ENCODE results near the gene ANKS1B.
A peak's percentile ranks its signal among the peaks of the same experiment; 100 is the strongest.

Gene ANKS1B

GRCh38 chr12:98743362-98743953 is 1241.3 kb downstream of the ANKS1B start:
- DNase-seq = peak; percentile 26 to 31

DNA sequence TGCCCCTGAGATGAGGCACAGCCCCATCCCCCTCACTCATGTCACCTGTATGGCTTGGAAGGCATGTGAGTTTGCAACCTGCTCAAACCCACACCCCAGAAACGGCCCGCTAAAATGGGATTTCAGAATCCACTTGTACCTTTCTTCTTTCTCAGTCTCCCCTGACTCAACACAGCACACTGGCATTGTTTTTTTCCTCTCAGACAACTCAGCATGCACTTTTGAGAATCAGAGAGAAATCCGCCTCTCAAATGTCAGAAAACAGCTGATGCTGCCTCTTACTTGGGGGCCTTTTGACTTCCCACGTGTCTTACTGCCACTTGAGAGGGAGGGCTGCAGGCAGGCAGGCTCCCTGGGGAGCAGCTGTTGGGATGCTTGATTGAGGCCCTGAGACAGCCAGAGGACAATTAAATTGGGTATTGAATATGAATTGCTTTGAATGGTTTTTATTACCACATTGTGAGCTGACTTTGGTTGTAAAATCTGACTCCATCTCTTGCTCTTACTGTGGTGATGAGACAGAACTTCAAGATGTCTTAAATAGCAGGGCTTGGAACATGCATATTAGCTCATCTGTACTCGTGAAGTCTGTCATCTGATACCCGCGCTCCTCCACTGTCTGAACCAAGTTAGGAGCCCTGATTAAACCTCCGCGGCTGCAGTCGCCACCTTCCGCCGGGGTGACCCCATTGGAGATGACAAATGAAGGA is 1243.0 kb downstream of the ANKS1B start:
- DNase-seq = no peak

GRCh38 chr12:98741196-98741555 is 1243.6 kb downstream of the ANKS1B start:
- DNase-seq = no peak

DNA sequence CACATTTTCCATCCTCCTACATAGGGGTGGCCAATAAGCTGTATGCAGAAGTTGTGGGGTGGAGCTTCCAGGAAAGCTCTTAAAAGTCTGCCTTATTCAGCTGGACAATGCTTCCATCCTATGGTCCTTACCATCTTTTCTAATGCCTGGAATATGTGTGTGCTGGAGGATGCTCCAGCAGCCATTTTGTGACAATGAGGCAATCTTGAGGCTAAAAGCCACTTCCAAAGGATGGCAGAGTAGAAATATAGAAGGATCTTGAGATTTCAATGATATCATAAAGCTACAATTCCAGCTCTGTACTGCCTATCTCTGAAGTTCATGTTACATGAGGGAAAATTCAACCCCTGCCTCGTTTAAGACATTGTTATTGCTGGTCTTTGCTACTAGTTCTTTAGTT is 1244.0 kb downstream of the ANKS1B start:
- no peak for DNase-seq

- DNase-seq = no peak
Observed at GRCh38 chr12:98738539-98738938, 1246.2 kb downstream of the ANKS1B start.

DNA sequence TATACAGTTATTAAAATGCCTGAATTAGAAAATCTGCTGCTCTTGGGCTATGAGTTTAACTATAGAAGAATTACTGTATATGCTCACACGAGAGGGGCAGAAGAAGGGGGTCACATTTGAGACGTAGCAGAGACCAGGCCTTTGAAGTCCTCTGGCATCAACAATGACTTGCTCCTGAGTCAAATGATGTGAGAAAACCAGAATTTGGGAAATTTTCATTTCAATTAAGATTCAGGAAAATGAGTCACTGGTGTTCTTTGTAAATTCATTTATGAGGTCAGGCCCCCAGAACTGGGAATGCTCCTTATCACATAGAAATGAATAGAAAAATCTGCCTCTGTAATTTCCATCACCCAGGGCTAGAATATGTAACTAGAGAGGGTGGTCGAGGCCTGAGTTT is 1246.7 kb downstream of the ANKS1B start:
- no peak for DNase-seq

DNA sequence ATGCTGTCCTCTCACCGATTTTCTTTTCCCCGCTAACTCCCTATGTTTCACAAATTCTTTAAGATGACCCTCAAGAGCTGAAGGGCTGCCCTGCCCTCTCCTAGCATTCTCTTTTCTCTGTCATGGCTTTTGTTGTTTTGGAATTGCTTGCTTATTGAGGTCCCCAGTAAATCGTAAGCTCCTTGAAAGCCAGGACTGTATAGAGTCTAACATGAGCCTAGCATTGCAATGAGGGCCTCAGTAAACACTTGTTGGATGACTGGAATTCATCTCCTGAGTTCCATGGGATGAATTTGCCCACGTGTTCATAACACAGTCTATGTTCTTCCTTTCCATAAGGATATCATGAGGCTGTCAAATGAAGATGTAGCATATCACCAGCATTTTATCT is 1247.4 kb downstream of the ANKS1B start:
- no peak for DNase-seq

DNA sequence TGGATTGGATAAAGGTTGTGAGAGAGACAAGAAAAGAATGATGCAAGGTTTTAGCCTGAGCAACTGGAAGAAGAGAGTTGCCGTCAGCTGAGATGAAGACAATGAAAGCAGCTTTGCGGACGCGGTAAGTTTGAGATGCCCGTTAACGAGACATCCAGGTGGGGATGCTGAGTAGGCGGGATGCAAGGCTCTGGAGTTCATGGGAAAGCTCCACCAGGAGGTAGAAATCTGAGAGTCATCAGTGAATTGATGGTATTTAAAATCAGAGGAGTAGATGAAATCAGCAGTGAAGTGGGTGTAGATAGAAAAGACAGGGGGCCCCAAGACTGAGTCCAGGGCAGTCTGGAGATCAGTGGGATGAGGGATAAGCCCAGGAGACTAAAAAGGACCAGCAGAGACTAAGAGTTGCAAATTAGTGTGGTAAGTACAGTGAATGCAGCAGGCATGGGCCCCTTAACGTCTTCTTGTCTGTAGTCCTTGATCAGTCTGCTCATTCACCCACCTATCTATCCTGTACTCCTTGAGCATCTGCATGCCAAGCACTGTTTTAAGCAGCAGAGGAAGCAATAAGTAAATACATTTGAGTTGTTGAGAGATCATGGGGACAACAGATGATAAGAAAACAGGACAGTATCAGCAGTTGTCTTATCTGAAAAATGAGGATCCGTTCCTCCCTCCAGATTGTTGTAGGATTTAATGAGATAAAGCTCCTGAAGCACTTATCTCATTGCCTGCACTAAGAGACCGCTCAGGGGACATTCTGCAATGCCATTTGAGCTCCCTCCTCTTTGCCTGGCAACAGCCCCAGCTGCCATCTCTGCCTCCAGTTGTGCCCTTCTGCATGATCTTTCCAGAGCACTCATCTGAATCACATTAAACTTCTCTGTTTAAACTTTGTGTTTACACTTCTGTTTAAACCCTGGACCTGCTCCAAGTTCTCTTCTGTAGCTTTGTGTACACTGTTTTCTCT is 1248.1 kb downstream of the ANKS1B start:
- no peak for DNase-seq

GRCh38 chr12:98735821-98736220 is 1248.9 kb downstream of the ANKS1B start:
- no peak for DNase-seq

GRCh38 chr12:98733667-98734350 is 1250.9 kb downstream of the ANKS1B start:
- DNase-seq = no peak

GRCh38 chr12:98730412-98730811 is 1254.3 kb downstream of the ANKS1B start:
- DNase-seq = no peak

DNA sequence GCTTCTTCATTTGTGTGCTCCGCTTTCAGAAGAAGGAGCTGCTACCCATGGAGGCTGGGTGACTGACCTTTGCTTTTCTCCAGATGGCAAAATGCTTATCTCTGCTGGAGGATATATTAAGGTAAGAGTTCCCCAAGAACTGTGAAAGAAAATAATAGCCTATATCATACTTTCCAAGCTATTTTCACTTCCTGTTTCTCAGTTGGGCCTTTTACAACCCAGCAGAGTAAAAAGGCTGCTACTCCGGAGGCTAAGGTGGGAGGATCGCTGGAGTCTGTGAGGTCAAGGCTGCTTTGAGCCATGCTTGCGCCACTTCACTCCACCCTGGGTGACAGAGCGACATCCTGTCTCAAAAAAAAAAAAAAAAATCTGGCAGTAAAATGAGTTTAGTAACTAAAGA is 1257.5 kb downstream of the ANKS1B start:
- DNase-seq = peak; percentile 16 to 19

DNA sequence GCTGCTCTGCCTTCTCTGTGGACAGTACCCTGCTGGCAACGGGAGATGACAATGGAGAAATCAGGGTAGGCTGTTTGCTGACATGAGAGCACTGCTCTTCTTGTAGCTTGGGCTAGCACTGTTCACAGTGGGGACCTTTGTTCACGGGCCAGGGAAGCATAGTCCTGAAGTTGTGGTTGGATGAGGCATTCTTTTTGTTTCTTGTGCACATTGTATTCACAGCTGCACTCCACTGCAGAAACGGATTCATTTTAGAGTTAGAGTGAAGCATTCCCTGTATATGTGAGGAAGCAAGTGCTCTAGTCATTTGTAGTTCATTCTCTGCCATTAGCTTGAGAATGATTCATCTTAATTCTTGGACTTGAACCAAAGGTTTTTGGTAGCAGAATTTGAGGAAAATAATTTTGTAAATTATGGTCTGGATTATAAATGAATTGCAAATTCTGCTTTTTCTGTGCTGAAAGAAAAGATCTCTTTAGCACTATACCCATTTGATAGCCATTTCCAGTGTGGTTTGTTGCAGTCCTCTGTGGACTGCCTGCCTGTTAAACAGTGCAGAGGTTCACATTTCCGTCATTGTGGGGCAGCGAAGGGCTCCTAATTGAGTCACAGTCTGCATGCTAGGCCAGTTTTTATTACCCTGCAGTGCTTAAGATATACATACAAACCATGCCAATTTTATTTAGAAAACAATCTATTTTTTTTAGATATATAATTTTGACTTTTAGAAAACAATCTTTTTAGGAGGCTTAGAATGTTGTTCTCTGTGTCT is 1259.1 kb downstream of the ANKS1B start:
- peak; percentile 9 to 27 for DNase-seq

GRCh38 chr12:98724384-98725155 is 1260.2 kb downstream of the ANKS1B start:
- DNase-seq = no peak

DNA sequence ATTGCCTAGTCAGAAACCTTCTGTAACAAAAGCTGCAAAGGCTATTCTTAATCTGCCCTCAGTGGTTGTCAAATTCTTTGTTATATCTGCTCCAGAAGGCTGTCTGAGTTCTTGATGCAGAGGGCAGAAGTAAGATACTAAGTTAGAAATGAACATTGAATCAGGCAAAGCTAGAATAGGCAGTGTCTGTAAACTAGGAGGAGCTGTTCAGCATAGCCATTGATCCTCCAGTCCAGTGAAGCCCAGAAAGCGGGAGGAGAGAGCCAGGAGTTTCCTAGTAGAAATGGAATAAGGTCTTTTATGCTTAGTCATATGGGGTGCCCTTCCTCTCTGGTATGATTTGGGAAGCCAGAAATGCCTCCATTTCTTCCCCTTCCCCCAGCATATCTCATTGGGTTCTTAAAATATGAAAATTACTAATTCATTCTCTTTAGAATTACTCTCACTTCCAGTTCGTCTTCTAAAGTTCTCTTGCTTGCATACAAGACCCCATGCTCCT is 1263.5 kb downstream of the ANKS1B start:
- DNase-seq = peak in 1 of 2 donors; percentile 9

DNA sequence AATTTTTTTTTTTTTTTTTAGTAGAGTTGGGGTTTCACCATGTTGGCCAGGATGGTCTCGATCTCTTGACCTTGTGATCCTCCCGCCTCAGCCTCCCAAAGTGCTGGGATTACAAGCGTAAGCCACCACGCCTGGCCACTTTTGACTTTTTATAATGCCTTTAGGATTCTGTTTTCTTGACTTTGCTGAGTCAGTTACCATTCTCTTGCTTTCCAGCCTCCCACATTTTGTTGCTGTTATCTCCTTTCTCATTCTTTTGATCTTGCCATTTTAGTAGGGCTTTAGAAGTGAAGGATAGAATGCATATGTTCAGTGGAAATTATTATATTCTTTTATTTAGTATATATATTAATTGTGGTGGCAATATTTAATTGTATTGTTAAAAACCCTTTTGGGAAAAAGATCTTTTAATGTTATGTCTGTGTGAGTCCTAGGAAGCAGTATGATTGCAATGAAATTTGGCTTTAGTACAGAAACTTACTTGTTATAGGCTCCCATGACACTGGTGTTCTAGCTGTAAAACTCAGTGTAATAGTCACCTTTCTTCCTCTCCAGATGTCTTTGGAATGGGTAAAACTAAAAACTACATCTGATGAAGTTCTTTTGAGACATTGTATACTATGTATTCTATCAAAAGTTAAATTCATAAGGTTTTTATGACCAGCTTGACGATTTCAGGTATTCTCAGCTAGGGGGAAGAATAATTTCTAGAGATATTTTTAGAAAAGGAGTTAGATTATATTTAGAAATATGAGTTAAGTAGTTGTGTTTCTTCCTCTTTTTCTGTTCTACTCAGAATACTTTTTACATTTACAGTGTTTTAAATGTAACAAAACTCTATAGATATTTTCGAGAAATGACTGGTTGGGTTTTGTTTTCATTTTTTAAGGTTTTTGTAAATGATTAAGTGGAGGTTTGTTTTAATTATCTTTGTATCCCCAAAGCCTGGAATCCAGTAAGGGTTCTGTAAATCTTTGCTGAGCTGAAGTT is 1264.9 kb downstream of the ANKS1B start:
- DNase-seq = peak in 1 of 2 donors; percentile 5

DNA sequence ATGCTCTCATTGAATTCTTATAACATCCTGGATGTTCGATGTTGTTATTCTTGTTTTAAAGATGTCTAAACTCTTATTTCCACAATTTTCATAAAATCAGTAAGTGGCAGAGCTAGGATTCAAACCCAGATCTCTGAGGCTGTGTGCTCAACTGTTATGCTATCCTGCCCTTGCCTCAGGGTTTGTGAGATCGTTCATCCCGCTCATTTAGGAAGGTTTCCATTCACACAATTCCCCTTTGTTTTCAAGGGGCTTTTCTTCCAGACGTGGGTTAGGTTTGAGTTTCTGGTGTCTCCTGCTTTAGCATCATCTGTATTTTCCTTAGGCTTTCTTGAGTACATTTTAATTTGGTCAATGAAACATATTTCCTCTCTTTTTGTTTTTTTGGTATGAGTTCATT is 1270.3 kb downstream of the ANKS1B start:
- DNase-seq = no peak

DNA sequence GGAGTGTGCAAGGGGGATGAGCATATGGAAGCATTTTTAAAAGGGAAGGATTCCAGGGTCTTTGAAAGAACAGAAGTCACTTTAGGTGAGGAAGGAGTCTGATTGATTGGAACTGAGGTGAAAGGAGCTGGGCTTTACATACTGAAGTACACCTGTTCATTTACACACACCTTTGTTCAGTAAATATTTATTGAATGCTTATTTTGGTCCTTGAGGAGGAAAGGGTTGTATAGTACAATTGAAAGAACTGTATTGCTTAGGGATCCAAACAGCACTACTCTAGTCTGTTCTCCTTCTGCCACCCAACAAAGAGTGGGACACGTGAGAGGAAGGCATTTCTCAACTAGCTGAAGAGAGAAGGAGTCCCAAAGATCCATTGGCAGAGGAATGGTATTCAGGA is 1275.7 kb downstream of the ANKS1B start:
- DNase-seq = no peak

- no peak for DNase-seq
Observed at GRCh38 chr12:98701166-98701565, 1283.6 kb downstream of the ANKS1B start.

- DNase-seq = peak; percentile 48 to 69
Observed at GRCh38 chr12:98699586-98699985, 1285.2 kb downstream of the ANKS1B start.

Measured in inflammatory macrophage (primary cell).